ENCODE data around the gene ANO6. TPM values are rescaled to one million over a fixed set of nuclear protein-coding genes. Genes with fewer than 3 reads are reported as not detected.

ANO6 gene
- total RNA-seq, 1 donor from 2014 or later: 64.1 TPM

- Histone ChIP-seq H3K4me3 (no peak overlapping the region), H3K36me3 (no peaks in the 10 kb centered on the region), H3K9me3 (no peaks in the 10 kb centered on the region), H3K27ac (no peak overlapping the region), H3K27me3 (ENCODE audit: low read depth) (no peaks in the 10 kb centered on the region), H3K4me1 (no peaks in the 10 kb centered on the region)
- intact Hi-C loops (cut with DNase I): no loop called here
- TF ChIP-seq CTCF (IDR thresholded peaks at IDR 0.05): no peak
- DNase-seq (no peak), ATAC-seq (no peak)
Measured at GRCh38 chr12:45462506-45462905, 246.6 kb downstream of the ANO6 start.

GRCh38 chr12:45464699-45465098 is 248.8 kb downstream of the ANO6 start:
- ATAC-seq (no peak), DNase-seq (no peak)
- intact Hi-C loops (cut with DNase I): no loop called here
- Histone ChIP-seq H3K36me3 (no peaks in the 10 kb centered on the region), H3K4me1 (no peaks in the 10 kb centered on the region), H3K27ac (no peak overlapping the region), H3K27me3 (ENCODE audit: low read depth) (no peaks in the 10 kb centered on the region), H3K9me3 (no peaks in the 10 kb centered on the region), H3K4me3 (no peak overlapping the region)
- no peak for TF ChIP-seq CTCF (IDR thresholded peaks at IDR 0.05)

- Histone ChIP-seq H3K4me3 (no peak overlapping the region), H3K36me3 (no peaks in the 10 kb centered on the region), H3K27ac (no peak overlapping the region), H3K27me3 (ENCODE audit: low read depth) (no peaks in the 10 kb centered on the region), H3K4me1 (no peaks in the 10 kb centered on the region), H3K9me3 (no peaks in the 10 kb centered on the region)
- intact Hi-C loops (cut with DNase I): no loop called here
- DNase-seq (no peak), ATAC-seq (peak in 1 of 2 donors; percentile 25)
- no peak for TF ChIP-seq CTCF (IDR thresholded peaks at IDR 0.05)
Measured at GRCh38 chr12:45468751-45469615, 253.1 kb downstream of the ANO6 start.

- no peaks in the 10 kb centered on the region for H3K36me3 ChIP-seq
- H3K9me3 ChIP-seq: no peaks in the 10 kb centered on the region
- ATAC-seq: no peak
- H3K27me3 ChIP-seq (ENCODE audit: low read depth): no peaks in the 10 kb centered on the region
- H3K4me3 ChIP-seq: no peak overlapping the region
- H3K27ac ChIP-seq: no peak overlapping the region
- no peak for TF ChIP-seq CTCF (IDR thresholded peaks at IDR 0.05)
- DNase-seq: no peak
- intact Hi-C loops (cut with DNase I): no loop called here
- H3K4me1 ChIP-seq: no peaks in the 10 kb centered on the region
Measured at GRCh38 chr12:45469902-45470301, 254.0 kb downstream of the ANO6 start.

- TF ChIP-seq CTCF (IDR thresholded peaks at IDR 0.05): no peak
- ATAC-seq: no peak
- Histone ChIP-seq H3K9me3 (no peaks in the 10 kb centered on the region), H3K27ac (no peak overlapping the region), H3K27me3 (ENCODE audit: low read depth) (no peaks in the 10 kb centered on the region), H3K4me3 (no peak overlapping the region), H3K36me3 (no peaks in the 10 kb centered on the region), H3K4me1 (no peaks in the 10 kb centered on the region)
- intact Hi-C loops (cut with DNase I): no loop called here
- DNase-seq: no peak
Measured at GRCh38 chr12:45473636-45474035, 257.7 kb downstream of the ANO6 start.

Measured in lower lobe of right lung (tissue), 2 donors.